HepG2 (cell line): ENCODE results near the gene NEK7. TPM values are rescaled to one million over a fixed set of nuclear protein-coding genes. Genes with fewer than 3 reads are reported as not detected.

Experiments
- ATAC-seq: fragments of 200-7000 bp; cut with Tn5 transposase; 3 replicates; pipeline ENCODE4 v1.9.1; 2020; ENCODE audit warnings: mild to moderate bottlenecking, moderate library complexity
- BruUV-seq: library from RNA; stranded (reverse); fragments of 400-500 nt; replicated peaks from 2 replicates; lab custom pipeline; 2021; lab: Mats Ljungman, UMichigan
- CTCF ChIA-PET: fragments of 300-600 bp; formaldehyde crosslinking; extraction: SDS; loops from one replicate; lab custom pipeline; 2021; ENCODE audit warnings: low total read pairs, inconsistent platforms, low intra/inter-chr PET ratio; lab: Yijun Ruan, JAX
- POLR2A ChIA-PET: fragments of 350-600 bp; sonication (Branson Sonifier 250); formaldehyde crosslinking; loops from one replicate; lab custom pipeline; 2020; ENCODE audit warnings: antibody characterized with exemption, inconsistent platforms; lab: Yijun Ruan, JAX
- DNase-seq: peaks from one replicate; pipeline ENCODE4 v3.0.0-alpha.2; 2015; ENCODE audit warnings: low spot score
- FAIRE-seq: peaks from 3 replicates; lab custom pipeline; 2011; peaks lifted over from hg19 to GRCh38; lab: Jason Lieb, UNC
- H2AFZ ChIP-seq: one replicate; pipeline ENCODE4 v1.6.1; 2011; ENCODE audit warnings: low read length, inconsistent platforms
- H3K27ac ChIP-seq: fragments of 300-600 bp; 3 replicates; pipeline ENCODE4 v1.8.0; 2011; ENCODE audit warnings: mixed run types, mild to moderate bottlenecking, mixed read lengths, low read length, inconsistent platforms; ENCODE audit not compliant: insufficient read depth; ENCODE audit errors: extremely low read length
- H3K27me3 ChIP-seq, 2 experiments: fragments of 200-600 bp in 1 of 2; 2 replicates in 1 of 2; 3 replicates in 1 of 2; pipeline versions ENCODE4 v1.6.0 to v1.8.0; 2011; ENCODE audit warnings: low read length in 2 of 2, mild to moderate bottlenecking in 2 of 2, moderate library complexity in 2 of 2, inconsistent platforms in 1 of 2; ENCODE audit not compliant: insufficient read depth in 2 of 2, control insufficient read depth in 1 of 2
- H3K36me3 ChIP-seq, 2 experiments: fragments of 200-600 bp in 1 of 2; replicated peaks in 1 of 2; 2 replicates in 1 of 2; 3 replicates in 1 of 2; pipeline versions ENCODE4 v1.5.1 to v1.8.0; 2011; ENCODE audit warnings: low read length in 2 of 2, inconsistent platforms in 1 of 2; ENCODE audit not compliant: insufficient read depth in 2 of 2, control insufficient read depth in 1 of 2
- H3K4me1 ChIP-seq: 2 replicates; pipeline ENCODE4 v1.5.1; 2012; ENCODE audit warnings: low read length, inconsistent platforms; ENCODE audit not compliant: insufficient read depth
- H3K4me2 ChIP-seq: 2 replicates; pipeline ENCODE4 v1.6.0; 2011; ENCODE audit warnings: low read depth, low read length, inconsistent platforms
- H3K4me3 ChIP-seq, 3 experiments: fragments of 200-600 bp in 1 of 3; sonication (generic), shearing (Covaris generic) in 1 of 3; replicated peaks in 1 of 3; 2 replicates each; pipeline ENCODE4 v1.5.1; 2011 to 2016; ENCODE audit warnings: low read length in 3 of 3, inconsistent platforms in 2 of 3, low read depth in 2 of 3, mild to moderate bottlenecking in 2 of 3, control low read depth in 1 of 3, mixed read lengths in 1 of 3; ENCODE audit not compliant: insufficient read depth in 1 of 3
- H3K79me2 ChIP-seq: one replicate; pipeline ENCODE4 v1.6.1; 2011; ENCODE audit warnings: low read length, inconsistent platforms; ENCODE audit not compliant: insufficient read depth
- H3K9ac ChIP-seq: 2 replicates; pipeline ENCODE4 v1.6.0; 2011; ENCODE audit warnings: mild to moderate bottlenecking, low read depth, low read length, inconsistent platforms; ENCODE audit not compliant: insufficient read depth
- H3K9me3 ChIP-seq: 2 replicates; pipeline ENCODE4 v1.5.1; 2012; ENCODE audit warnings: mild to moderate bottlenecking, low read length
- H4K20me1 ChIP-seq: 2 replicates; pipeline ENCODE4 v1.6.0; 2011; ENCODE audit warnings: inconsistent platforms, mild to moderate bottlenecking, low read length, moderate library complexity; ENCODE audit not compliant: insufficient read depth
- AGO1 ChIP-seq: fragments of 200-400 bp; formaldehyde crosslinking; IDR thresholded peaks from 2 replicates; pipeline ENCODE4 v1.6.1; 2017; ENCODE audit warnings: mild to moderate bottlenecking, low read depth, low read length, moderate library complexity; ENCODE audit not compliant: poor library complexity, severe bottlenecking
- BORCS8-MEF2B ChIP-seq: sonication (generic); formaldehyde crosslinking; IDR thresholded peaks from 2 replicates; pipeline ENCODE4 v1.8.0; 2022; ENCODE audit warnings: mild to moderate bottlenecking, missing genetic modification reagents
- CAMTA2 ChIP-seq: sonication (generic); formaldehyde crosslinking; IDR thresholded peaks from 2 replicates; pipeline ENCODE4 v1.4.0; 2020; ENCODE audit warnings: mild to moderate bottlenecking, missing genetic modification reagents, borderline replicate concordance
- FOXC1 ChIP-seq: sonication (generic); formaldehyde crosslinking; IDR thresholded peaks from 2 replicates; pipeline ENCODE4 v1.8.0; 2022; ENCODE audit warnings: mild to moderate bottlenecking, missing genetic modification reagents, borderline replicate concordance
- KLF15 ChIP-seq: sonication (generic); formaldehyde crosslinking; IDR thresholded peaks from 2 replicates; pipeline ENCODE4 v1.8.1; 2023; ENCODE audit warnings: borderline replicate concordance, mild to moderate bottlenecking, inconsistent platforms, missing genetic modification reagents, mixed read lengths
- NCOA1 ChIP-seq: sonication (generic); formaldehyde crosslinking; IDR thresholded peaks from 2 replicates; pipeline ENCODE4 v1.9.0; 2021; ENCODE audit warnings: missing genetic modification reagents
- NFKB2 ChIP-seq: sonication (generic); formaldehyde crosslinking; IDR thresholded peaks from 2 replicates; pipeline ENCODE4 v1.4.0; 2020; ENCODE audit warnings: missing genetic modification reagents, borderline replicate concordance
- PAF1 ChIP-seq: IDR thresholded peaks from 2 replicates; pipeline ENCODE4 v1.6.1; 2016; ENCODE audit warnings: missing genetic modification reagents, missing compliant biosample characterization
- PCBP1 ChIP-seq: fragments of 200-400 bp; formaldehyde crosslinking; IDR thresholded peaks from 2 replicates; pipeline ENCODE4 v1.6.1; 2017; ENCODE audit warnings: mild to moderate bottlenecking, low read depth, low read length, borderline replicate concordance
- ZNF446 ChIP-seq: sonication (generic); formaldehyde crosslinking; IDR thresholded peaks from 2 replicates; pipeline ENCODE4 v1.5.0; 2020; ENCODE audit warnings: mild to moderate bottlenecking, missing genetic modification reagents
- ZNF607 ChIP-seq: sonication (generic); formaldehyde crosslinking; IDR thresholded peaks from 2 replicates; pipeline ENCODE4 v1.5.1; 2020; ENCODE audit warnings: missing genetic modification reagents, mild to moderate bottlenecking, borderline replicate concordance
- WGBS: methylation state at CpG from one replicate; pipeline ENCODE4 v1.1.6; 2017; ENCODE audit warnings: low lambda C conversion rate; 5-methylcytosine and 5-hydroxymethylcytosine counted together
- in situ Hi-C: cut with HindIII; loops from 2 replicates; pipeline ENCODE4 v1.10.0; 2017; ENCODE audit warnings: low pct_unique_long_range_greater_than_20kb; ENCODE audit not compliant: extremely low pct_ligation_motif_present
- intact Hi-C: fragments of 100-400 bp; cut with micrococcal nuclease; formaldehyde crosslinking; loops from one replicate; pipeline ENCODE4 v1.10.0; 2022; ENCODE audit not compliant: unreplicated experiment
- polyA plus RNA-seq, 8 experiments: library from polyadenylated mRNA; depleted of rRNA in 3 of 8; stranded (reverse) in 7 of 8; unstranded in 1 of 8; fragments of >200 nt; fragmentation: Illumina TruSeq in 4 of 8; extraction: Trizol in 4 of 8; gene quantifications; 2 replicates each; pipeline versions ENCODE4 v1.2.1 to v1.2.3, GENCODE V29; 2011 to 2016; ENCODE audit warnings: low read depth in 4 of 8, missing spikeins in 1 of 8, mixed read lengths in 1 of 8; ENCODE audit not compliant: insufficient read depth in 1 of 8
- total RNA-seq, 5 experiments: library from RNA; depleted of rRNA; stranded (reverse); fragments of >200 nt; fragmentation: Illumina TruSeq; extraction: Trizol; gene quantifications; 2 replicates each; pipeline ENCODE4 v1.2.3, GENCODE V29; 2016; ENCODE audit warnings: low read depth in 1 of 5
- TF ChIP-seq, protein P1 (sequence below): sonication (generic); formaldehyde crosslinking; IDR thresholded peaks from 2 replicates; pipeline ENCODE4 v1.8.0; 2022; ENCODE audit warnings: mild to moderate bottlenecking, missing genetic modification reagents, moderate library complexity
- TF ChIP-seq, protein P2 (sequence below): sonication (generic); formaldehyde crosslinking; IDR thresholded peaks from 2 replicates; pipeline ENCODE4 v1.4.0; 2020; ENCODE audit warnings: missing genetic modification reagents
- TF ChIP-seq, protein P3 (sequence below): sonication (generic); formaldehyde crosslinking; IDR thresholded peaks from 2 replicates; pipeline ENCODE4 v1.4.0; 2020; ENCODE audit warnings: missing genetic modification reagents, mild to moderate bottlenecking, borderline replicate concordance

Gene NEK7
- total and polyA plus RNA-seq, 2 of the 13 experiments (the other 11 are each of a cell fraction or from before 2014, with no cell fraction given): 18.1 to 19.2 TPM

DNA sequence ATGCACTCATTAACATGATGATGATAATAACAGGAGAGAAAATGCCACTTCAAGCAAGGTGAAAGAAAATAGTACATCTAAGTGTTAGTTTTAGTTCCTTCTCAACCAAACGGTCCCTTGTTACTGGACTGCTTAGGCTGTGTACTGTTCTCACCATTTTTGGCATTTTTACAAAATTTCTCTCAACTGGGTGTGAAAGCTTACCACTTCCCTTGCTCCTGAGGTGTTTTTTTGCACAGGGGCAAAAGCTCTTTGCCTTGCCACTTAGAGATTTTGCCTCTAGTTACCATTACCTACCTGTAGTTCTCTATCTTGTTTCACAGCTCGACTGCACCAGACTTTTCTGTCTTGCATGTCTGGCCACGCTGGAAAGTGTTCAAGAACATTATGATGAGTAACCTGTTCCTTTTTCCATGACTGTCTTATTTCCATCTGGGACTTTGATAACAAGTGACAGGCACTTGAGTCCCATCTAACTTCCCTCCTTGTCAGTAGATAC, 10.7 kb downstream of the NEK7 start:
- Histone ChIP-seq H3K4me3 (no peak overlapping the region), H3K9ac (no peak overlapping the region), H3K4me2 (no peak overlapping the region), H2AFZ (no peak overlapping the region), H3K36me3 (no peaks in the 10 kb centered on the region), H3K27ac (no peak overlapping the region), H3K27me3 (no peaks in the 10 kb centered on the region), H4K20me1 (no peaks in the 10 kb centered on the region), H3K79me2 (peaks cover 86% of the 10 kb centered on the region), H3K4me1 (peaks cover 40% of the 10 kb centered on the region), H3K9me3 (no peaks in the 10 kb centered on the region)
- FAIRE-seq (no peak), ATAC-seq (no peak)
- CTCF ChIA-PET: no interaction called here
- POLR2A ChIA-PET: no interaction called here
- BruUV-seq: no TSS peak
- WGBS: 94% methylated on average over 3 of the region's 3 CpGs
- intact Hi-C loops: no loop called here
- in situ Hi-C loops: no loop called here
- TF ChIP-seq PCBP1: no peak
- TF ChIP-seq, protein P1, sequence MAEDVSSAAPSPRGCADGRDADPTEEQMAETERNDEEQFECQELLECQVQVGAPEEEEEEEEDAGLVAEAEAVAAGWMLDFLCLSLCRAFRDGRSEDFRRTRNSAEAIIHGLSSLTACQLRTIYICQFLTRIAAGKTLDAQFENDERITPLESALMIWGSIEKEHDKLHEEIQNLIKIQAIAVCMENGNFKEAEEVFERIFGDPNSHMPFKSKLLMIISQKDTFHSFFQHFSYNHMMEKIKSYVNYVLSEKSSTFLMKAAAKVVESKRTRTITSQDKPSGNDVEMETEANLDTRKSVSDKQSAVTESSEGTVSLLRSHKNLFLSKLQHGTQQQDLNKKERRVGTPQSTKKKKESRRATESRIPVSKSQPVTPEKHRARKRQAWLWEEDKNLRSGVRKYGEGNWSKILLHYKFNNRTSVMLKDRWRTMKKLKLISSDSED: no peak
- TF ChIP-seq, protein P2, sequence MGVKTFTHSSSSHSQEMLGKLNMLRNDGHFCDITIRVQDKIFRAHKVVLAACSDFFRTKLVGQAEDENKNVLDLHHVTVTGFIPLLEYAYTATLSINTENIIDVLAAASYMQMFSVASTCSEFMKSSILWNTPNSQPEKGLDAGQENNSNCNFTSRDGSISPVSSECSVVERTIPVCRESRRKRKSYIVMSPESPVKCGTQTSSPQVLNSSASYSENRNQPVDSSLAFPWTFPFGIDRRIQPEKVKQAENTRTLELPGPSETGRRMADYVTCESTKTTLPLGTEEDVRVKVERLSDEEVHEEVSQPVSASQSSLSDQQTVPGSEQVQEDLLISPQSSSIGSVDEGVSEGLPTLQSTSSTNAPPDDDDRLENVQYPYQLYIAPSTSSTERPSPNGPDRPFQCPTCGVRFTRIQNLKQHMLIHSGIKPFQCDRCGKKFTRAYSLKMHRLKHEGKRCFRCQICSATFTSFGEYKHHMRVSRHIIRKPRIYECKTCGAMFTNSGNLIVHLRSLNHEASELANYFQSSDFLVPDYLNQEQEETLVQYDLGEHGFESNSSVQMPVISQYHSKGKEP: no peak
- TF ChIP-seq, all 625 proteins: peak for 0
- no peak for DNase-seq

DNA sequence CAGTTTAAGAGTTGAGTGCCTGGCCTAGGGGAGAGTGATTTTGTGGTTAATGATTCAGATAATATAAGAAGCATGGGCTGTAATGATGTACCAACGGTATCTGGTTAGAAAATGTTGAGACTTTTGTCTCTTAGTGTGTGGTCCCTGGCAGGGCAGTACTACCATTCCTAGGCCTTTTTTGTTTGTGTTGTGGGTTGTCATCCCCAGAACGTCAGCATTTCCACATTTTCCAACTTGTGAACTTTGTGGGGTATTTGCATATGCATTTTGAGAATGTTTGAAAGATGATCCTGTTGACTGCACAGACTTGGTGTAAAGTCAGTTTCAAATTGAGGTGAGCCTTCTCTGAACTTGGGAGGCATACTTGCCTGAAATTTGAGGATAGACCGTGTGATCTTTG, 11.4 kb downstream of the NEK7 start:
- no peak overlapping the region for H2AFZ ChIP-seq
- FAIRE-seq (no peak), ATAC-seq (no peak), DNase-seq (no peak)
- BruUV-seq: no TSS peak
- no peak overlapping the region for H3K4me3 ChIP-seq
- no peaks in the 10 kb centered on the region for H3K27me3 ChIP-seq
- no peaks in the 10 kb centered on the region for H4K20me1 ChIP-seq
- intact Hi-C loops: no loop called here
- H3K79me2 ChIP-seq: peaks cover 81% of the 10 kb centered on the region
- no peak overlapping the region for H3K27ac ChIP-seq
- WGBS: 91% methylated on average over 3 of the region's 3 CpGs
- H3K4me2 ChIP-seq: no peak overlapping the region
- H3K4me1 ChIP-seq: peaks cover 33% of the 10 kb centered on the region
- H3K36me3 ChIP-seq: no peaks in the 10 kb centered on the region
- no peak overlapping the region for H3K9ac ChIP-seq
- in situ Hi-C loops: no loop called here
- ChIA-PET CTCF (no interaction called here), POLR2A (no interaction called here)
- no peaks in the 10 kb centered on the region for H3K9me3 ChIP-seq
- TF ChIP-seq AGO1 (no peak), NFKB2 (CRISPR knock-in tag) (no peak), CAMTA2 (CRISPR knock-in tag) (no peak), KLF15 (CRISPR knock-in tag) (no peak), ZNF446 (no peak), ZNF607 (CRISPR knock-in tag) (no peak), NCOA1 (no peak), PAF1 (CRISPR knock-in tag) (no peak), FOXC1 (CRISPR knock-in tag) (no peak), BORCS8-MEF2B (CRISPR knock-in tag) (no peak)
- TF ChIP-seq, protein P3, sequence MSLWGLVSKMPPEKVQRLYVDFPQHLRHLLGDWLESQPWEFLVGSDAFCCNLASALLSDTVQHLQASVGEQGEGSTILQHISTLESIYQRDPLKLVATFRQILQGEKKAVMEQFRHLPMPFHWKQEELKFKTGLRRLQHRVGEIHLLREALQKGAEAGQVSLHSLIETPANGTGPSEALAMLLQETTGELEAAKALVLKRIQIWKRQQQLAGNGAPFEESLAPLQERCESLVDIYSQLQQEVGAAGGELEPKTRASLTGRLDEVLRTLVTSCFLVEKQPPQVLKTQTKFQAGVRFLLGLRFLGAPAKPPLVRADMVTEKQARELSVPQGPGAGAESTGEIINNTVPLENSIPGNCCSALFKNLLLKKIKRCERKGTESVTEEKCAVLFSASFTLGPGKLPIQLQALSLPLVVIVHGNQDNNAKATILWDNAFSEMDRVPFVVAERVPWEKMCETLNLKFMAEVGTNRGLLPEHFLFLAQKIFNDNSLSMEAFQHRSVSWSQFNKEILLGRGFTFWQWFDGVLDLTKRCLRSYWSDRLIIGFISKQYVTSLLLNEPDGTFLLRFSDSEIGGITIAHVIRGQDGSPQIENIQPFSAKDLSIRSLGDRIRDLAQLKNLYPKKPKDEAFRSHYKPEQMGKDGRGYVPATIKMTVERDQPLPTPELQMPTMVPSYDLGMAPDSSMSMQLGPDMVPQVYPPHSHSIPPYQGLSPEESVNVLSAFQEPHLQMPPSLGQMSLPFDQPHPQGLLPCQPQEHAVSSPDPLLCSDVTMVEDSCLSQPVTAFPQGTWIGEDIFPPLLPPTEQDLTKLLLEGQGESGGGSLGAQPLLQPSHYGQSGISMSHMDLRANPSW (CRISPR knock-in tag): no peak
